Gastroesophageal sphincter (tissue), 3 donors: Measurements from ENCODE around the gene SLC2A11.

ENCODE experiments used
- EP300 ChIP-seq: sonication (generic); formaldehyde crosslinking; IDR thresholded peaks from one replicate; pipeline ENCODE4 v1.6.1; 2017; ENCODE audit warnings: antibody characterized with exemption, mild to moderate bottlenecking
- POLR2A ChIP-seq, 2 donors: fragments of 450-650 bp; IDR thresholded peaks; one replicate each; pipeline ENCODE4 v1.6.1; 2017; ENCODE audit warnings: antibody characterized with exemption in 2 of 2, mild to moderate bottlenecking in 2 of 2, moderate library complexity in 1 of 2
- POLR2AphosphoS5 ChIP-seq: sonication (generic); formaldehyde crosslinking; IDR thresholded peaks from one replicate; pipeline ENCODE4 v1.6.1; 2017; ENCODE audit warnings: antibody characterized with exemption
- TF ChIP-seq, protein P1 (sequence below), 4 experiments: fragments of 200-600 bp in 2 of 4; fragments of 450-650 bp in 2 of 4; sonication (generic) in 1 of 4; IDR thresholded peaks; one replicate each; pipeline ENCODE4 v1.5.1; 2017 to 2019; ENCODE audit warnings: antibody characterized with exemption in 4 of 4, mild to moderate bottlenecking in 2 of 4, moderate library complexity in 2 of 4

- TF ChIP-seq, protein P1, sequence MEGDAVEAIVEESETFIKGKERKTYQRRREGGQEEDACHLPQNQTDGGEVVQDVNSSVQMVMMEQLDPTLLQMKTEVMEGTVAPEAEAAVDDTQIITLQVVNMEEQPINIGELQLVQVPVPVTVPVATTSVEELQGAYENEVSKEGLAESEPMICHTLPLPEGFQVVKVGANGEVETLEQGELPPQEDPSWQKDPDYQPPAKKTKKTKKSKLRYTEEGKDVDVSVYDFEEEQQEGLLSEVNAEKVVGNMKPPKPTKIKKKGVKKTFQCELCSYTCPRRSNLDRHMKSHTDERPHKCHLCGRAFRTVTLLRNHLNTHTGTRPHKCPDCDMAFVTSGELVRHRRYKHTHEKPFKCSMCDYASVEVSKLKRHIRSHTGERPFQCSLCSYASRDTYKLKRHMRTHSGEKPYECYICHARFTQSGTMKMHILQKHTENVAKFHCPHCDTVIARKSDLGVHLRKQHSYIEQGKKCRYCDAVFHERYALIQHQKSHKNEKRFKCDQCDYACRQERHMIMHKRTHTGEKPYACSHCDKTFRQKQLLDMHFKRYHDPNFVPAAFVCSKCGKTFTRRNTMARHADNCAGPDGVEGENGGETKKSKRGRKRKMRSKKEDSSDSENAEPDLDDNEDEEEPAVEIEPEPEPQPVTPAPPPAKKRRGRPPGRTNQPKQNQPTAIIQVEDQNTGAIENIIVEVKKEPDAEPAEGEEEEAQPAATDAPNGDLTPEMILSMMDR (IDR thresholded peaks at IDR 0.05): no peak
- TF ChIP-seq POLR2A (IDR thresholded peaks at IDR 0.05) (no peak), POLR2AphosphoS5 (no peak), EP300 (no peak)
Observed at GRCh38 chr22:23884140-23884539, 26.5 kb downstream of the SLC2A11 start.
